Non-pigmented ciliary epithelial cell (primary cell): ENCODE data around the gene ZC3H7B.

Experiments
- DNase-seq: peaks from one replicate; pipeline ENCODE4 v3.0.0-alpha.2; 2010; ENCODE audit warnings: low read depth

The ZC3H7B gene

GRCh38 chr22:41356430-41357028 is 55.2 kb downstream of the ZC3H7B start:
- no peak for DNase-seq

DNA sequence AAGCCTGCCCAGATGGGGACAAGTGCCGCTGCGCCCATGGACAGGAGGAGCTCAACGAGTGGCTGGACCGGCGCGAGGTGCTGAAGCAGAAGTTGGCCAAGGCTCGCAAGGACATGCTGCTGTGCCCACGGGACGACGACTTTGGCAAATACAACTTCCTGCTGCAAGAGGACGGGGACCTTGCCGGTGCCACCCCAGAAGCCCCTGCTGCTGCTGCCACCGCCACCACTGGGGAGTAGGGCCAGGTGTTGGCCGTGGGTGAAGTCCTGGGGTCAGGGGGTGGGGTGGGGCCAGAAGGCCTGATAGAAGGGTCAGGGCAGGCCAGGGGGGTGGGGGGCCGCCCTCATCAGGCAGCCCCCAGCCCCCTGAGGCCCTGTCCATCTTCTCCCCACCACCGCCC is 55.9 kb downstream of the ZC3H7B start:
- no peak for DNase-seq

DNA sequence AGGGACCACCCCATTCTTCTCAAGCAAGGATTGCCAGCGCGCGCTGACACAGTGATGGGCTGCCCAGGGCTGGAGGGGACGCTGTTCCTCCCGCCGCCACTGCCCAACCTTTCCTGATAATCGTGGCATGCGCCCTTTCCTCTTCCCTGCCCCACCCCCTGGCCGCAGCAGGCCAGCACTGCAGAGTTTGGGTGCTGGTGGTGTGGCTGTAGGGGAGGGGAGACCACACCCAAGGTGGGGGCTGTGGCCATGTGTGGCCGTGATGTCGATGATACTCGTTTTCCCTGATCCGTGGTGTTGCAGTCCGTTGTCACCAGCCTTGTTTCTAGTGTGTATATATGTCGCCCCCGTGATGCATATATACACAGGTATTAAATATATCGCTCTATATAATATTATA is 57.6 kb downstream of the ZC3H7B start:
- no peak for DNase-seq

DNA sequence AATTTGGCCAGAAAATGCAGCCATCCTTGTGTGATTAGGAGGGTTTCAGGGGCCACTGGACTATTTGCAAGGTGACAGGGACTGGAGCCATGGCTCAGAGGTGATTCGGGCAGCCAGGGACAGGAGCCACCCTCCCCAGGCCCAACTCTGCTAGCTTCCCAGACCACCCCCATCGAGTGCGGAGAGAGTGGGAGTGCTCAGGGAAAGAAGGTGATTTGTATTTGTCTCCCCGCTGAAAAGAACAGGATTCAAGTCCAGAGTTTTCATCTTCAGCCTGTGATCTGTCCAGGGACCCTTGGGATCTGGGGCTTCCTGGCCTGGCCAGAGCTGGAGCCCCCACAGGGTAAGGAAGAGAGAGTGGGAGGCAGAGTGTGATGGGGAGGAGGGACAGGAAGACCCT is 58.1 kb downstream of the ZC3H7B start:
- no peak for DNase-seq

DNA sequence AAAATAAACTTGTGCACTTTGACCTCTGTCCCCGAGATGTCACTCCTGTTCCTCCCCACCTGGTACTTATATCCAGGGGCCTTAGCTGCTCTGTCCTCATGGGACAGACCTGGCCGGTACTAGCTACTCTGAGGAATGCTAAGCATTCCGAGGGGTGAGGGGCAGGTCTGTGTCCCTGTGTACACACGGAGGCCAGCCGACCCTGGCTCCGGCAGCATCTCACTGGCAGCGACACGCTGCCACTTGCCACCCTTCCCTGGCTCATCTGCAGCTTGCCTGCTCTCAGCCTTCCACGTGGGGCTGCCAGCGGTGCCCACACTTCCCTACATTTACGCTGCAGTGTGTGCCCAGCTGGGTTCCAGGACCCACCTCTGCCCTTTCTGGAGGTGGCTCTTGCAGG is 58.8 kb downstream of the ZC3H7B start:
- no peak for DNase-seq

GRCh38 chr22:41361716-41362310 is 60.5 kb downstream of the ZC3H7B start:
- DNase-seq: no peak

- DNase-seq: no peak
Measured at GRCh38 chr22:41362615-41363014, 61.3 kb downstream of the ZC3H7B start.

- no peak for DNase-seq
Measured at GRCh38 chr22:41364233-41364632, 62.9 kb downstream of the ZC3H7B start.

DNA sequence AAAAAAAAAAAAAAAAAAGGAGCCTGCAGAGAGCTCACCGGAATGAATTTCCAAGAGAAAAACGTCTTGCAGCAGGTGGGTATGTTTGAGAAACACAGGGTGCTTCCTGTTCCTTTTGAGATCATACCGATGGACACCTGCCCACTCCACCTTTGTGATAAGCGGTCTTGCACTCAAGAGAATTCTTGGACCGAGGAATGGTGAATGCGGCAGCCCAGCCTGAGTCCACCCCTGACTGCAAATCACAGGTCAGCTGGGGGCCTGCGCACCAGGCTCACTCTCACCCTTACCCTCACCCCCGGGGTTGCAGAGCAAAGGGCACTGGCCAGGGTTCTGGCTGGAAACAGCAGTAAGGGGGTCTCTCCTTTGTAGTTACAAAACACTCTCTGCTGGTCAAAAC is 63.6 kb downstream of the ZC3H7B start:
- no peak for DNase-seq

GRCh38 chr22:41365425-41365824 is 64.1 kb downstream of the ZC3H7B start:
- DNase-seq: no peak

DNA sequence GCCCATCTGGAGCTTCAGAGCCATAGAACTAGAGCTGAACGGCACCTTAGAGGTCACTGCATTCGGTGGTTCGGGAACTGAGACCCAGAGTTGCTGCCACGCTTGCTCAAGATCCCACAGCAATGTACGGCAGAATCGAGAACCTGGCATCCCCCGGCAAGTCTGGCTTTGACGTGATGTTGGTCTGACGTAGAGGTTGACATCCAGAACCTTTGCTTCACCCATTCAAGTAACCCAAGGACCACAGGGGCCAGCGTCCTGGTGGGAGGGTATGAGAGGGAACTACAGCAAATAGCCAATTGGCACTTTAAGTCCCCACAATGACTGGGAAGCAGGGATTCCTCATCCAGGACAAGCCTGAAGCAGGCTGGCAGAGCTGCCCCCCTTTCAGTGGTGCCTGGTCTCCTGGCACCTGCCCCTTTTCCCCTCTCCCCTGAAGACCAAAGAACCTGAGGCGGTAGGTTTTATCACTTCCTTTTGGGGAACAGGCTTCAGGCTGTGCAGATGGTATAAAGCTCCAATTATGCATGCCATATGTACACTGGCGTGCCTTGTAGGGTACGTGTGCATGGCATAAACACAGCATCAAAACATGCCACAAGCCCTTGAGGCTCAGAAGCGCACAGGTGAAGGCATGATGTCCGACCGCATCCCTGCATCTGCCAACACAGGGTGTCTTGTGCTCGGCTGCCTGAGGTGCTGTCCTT is 65.2 kb downstream of the ZC3H7B start:
- no peak for DNase-seq

- peak; percentile 68 for DNase-seq
Measured at GRCh38 chr22:41367039-41367679, 65.8 kb downstream of the ZC3H7B start.

DNA sequence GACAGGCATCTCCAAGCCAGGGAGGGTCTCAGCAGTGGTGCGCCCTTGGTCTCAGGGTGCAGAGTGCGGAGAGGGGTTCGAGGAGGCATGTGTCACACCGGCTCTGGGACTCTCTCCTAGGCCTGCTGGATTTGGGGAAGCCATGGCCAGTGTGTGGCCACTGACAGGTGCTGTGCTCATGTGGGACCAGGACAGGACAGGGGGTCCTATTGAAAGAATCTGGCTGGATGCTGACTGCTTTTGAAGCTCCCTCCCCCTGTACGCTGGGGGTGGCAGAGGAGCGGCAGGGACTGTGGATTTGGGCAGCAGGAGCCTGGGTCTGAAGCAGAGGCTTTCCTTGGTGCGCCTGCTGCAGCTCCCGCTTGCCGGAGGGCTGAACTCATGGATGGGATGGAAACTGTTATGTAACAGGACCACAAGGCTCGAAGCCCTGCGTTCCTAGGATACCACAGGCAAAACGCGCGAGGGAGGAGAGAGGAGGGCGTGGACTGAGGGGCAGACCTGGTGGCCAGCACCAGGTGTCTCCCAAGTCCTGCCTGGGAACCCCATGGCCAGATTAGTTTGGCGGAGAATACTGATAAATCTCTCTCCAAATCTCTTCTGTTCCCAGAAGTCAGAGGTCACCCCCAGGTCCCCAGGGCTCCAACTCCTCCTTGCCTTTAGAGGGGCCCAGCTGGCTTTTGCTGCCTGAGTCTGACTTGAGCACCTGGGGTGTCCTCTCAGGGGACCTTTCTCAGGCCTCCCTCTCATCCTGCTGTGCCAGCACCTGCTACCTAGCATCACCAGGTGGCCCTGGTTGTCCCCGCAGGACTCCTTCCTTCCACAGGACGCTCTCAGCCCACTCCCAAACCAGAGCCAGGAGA is 66.6 kb downstream of the ZC3H7B start:
- no peak for DNase-seq

GRCh38 chr22:41368543-41369423 is 67.5 kb downstream of the ZC3H7B start:
- DNase-seq: no peak

- DNase-seq: no peak
Measured at GRCh38 chr22:41369424-41369745, 68.1 kb downstream of the ZC3H7B start.

DNA sequence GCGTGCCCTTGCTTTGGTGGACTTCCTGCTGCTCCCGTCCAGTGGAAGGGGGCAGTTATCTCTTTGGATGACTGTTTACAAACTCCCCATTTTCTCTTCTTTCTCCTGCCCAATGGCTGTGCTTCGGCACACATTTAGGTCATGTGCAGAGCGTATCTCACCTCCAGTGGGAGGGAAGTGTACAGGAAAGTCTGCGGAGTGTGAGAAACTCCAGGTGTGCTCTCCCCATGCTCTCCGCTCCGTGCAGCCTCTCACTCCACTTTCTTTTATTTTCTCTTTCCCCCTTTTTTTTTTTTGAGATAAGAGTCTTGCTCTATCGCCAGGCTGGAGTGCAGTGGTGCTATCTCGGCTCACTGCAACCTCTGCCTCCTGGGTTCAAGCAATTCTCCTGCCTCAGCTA is 68.5 kb downstream of the ZC3H7B start:
- no peak for DNase-seq

DNA sequence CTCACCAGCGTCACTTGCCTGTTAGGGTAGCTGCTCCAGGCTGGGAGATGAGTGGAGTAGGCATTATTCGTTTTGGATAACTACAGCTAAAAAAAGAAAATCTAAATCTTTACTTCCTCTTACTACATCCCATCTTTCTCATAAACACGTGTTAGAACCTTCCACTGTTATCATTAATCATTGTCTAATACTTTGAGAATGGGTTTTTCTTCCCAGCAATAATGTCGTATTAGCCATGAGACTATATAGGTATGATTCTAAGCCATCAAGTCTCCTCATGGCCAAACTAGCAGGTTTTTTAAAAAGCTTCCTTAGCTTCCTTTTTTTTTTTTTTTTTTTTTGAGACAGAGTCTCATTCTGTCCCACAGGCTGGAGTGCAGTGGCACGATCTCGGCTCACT is 76.5 kb downstream of the ZC3H7B start:
- no peak for DNase-seq

DNA sequence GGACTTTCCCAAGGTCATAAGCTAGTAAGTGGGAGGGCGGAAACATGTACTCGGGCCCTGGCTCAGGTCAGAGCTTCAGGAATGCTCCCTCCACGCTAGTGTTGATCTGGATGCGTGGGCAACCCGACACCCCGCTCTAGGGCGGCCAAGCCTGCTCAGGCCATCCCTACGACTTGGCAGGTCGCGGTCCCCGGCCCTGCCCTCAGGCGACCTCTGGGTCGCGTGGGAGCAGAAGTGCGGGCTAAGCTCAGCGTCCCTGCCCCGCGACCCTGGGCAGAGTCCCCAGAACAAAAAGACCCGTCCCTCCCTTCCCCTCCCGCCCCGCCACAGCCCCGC is 79.6 kb downstream of the ZC3H7B start:
- peak; percentile 60 for DNase-seq

DNA sequence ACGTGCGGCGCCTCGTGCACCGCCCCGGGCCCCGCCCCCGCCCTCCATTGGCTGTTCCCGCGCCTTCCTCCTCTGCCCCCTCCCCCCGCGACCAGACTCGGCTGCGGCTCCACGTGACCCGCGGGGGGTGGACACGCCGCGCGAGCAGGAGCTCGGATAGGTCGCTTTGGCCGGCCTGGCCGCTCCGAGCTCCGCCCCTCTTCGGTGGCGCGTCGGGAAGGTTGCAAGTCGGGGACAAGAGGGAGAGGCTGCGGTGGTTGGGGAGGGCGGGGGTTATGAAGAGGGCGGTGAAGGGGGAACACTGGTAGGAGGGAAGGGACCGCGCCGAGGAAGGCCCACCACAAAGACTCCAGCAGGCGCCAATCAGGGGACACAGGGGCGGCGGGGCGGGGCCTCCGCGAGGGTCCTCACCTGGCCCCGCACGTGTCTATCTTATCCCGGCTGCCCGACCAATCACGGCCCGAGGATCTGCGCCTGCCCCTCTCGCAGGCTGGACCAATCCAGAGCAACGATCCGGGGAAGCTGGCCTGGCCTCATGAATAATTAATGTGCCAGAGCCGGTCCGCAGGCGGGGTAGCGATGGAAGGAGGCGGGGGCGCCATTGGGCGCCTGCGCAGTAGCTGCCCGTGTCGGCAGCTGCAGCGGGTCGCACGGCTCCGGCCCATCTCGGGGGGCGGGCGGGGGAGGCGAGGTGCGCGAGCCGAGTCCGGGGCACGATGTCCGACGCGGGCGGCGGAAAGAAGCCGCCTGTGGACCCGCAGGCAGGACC is 80.2 kb downstream of the ZC3H7B start, which contains the start of gene TEF:
Gene TEF, plus strand, starts transcription at position 614 of the 769 bp plus-strand sequence. Its CDS starts 103 bp downstream, at position 717.
- DNase-seq: peak; percentile 90

DNA sequence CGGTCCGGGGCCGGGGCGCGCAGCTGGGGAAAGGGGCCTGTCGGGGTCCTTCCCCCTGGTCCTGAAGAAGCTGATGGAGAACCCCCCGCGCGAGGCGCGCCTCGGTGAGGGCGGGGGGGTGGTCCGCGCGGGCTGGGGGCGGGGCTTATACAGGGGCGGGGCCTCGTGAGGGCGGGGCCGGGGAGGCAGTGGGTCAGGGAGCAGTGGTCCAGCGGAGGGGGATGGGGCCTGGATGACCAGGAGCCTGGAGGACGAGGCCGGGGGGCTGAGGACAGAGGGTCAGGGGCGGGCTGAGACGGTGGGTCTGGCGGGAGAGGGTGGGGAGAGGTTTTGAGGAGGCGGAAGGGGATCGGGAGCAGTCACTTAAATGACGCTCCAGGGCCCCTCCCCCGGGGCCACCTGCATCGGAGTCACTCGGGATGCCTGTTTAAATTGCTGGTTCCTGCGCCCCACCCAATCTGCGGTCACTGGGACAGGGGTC is 80.8 kb downstream of the ZC3H7B start:
- no peak for DNase-seq
